ENCODE measurements around the gene CEP128. TPM values are rescaled to one million over a fixed set of nuclear protein-coding genes. Genes with fewer than 3 reads are reported as not detected.
"Not testable (repeated sequence)": the region's sequence is repeated elsewhere in the genome, so short reads cannot be mapped to it uniquely, and the experiment has no call there.

Gene CEP128
- total RNA-seq, 2 experiments from 2014 or later: 18.6 to 21.6 TPM

DNA sequence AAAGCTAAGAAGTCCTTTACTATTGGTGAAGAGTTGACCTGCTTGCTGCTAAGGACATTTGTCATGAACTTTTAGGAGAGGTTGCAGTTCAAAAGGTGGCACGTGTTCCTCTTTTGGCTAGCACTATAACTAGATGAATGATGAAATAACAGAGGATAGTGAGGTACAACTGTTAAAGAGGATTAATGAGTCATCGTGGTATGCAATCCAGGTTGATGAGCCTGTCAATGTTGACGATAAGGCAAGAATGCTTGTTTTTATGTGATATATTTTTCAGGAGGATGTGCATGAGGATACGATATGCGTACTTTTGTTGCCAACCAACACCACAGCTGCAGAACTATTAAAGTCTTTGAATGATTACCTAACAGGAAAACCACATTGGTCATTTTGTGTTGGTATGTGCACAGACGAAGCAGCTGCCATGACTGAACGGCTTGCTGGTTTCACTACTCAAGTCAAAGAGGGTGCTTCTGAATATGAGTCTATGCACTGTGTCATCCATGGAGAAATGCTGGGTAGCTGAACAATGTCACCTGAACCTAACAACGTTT, 10.6 kb downstream of the CEP128 start:
- H3K4me1 Mint-ChIP-seq: peaks cover 33% of the 10 kb centered on the region
- CTCF ChIA-PET: interaction anchor here (0.8 to 2.6 kb wide), 5 partner anchors 10 to 56 kb away, joined by 3 to 12 read pairs (median 4); no protein-coding TSS in a partner anchor
- DNase-seq (peak; percentile 73), ATAC-seq (peak; percentile 99)
- peak overlapping the region; percentile 85 for H3K27ac Mint-ChIP-seq
- POLR2A ChIA-PET: interaction anchor here (0.7 to 1.8 kb wide), 4 partner anchors 9 to 57 kb away, joined by 3 to 12 read pairs (median 4); partner anchors contain the start of gene CEP128
- H3K27me3 Mint-ChIP-seq: no peaks in the 10 kb centered on the region
- H3K4me3 Mint-ChIP-seq: peak overlapping the region; percentile 50
- peaks cover 28% of the 10 kb centered on the region for H3K36me3 Mint-ChIP-seq (ENCODE audit: low read depth)
- peaks cover 4% of the 10 kb centered on the region for H3K9me3 Mint-ChIP-seq (ENCODE audit: low read depth)
- intact Hi-C loops (cut with DNase I, micrococcal nuclease): loop anchor here (1.0 to 2.0 kb wide), 5 partner anchors 10 to 344 kb away; partner anchors contain the start of genes CEP128 (in 2 of the 2) and GTF2A1 (in 1 of the 2)

DNA sequence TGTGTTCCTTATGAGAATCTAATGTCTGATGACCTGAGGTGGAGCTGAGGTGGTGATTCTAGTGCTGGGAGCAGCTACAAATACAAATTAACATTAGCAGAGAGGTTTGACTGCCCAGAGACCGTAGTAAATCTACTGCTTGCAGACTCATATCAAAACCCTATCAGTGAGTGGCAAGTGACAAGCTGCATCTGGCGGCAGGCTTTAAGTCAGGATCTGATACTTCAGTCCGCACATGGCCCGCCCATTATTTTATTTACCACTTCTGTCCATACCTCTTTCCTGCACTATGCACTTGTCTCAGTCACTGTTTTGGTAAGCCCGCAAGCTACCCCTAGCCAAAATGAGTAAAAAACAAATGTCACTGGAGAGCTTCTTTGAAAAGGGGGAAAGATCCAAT, 11.4 kb downstream of the CEP128 start:
- H3K4me3 Mint-ChIP-seq: no peak overlapping the region
- POLR2A ChIA-PET: interaction anchor here (1.8 kb wide), 1 partner anchor 12 kb away, joined by 12 read pairs; the partner anchor contains the start of gene CEP128
- peaks cover 4% of the 10 kb centered on the region for H3K9me3 Mint-ChIP-seq (ENCODE audit: low read depth)
- H3K36me3 Mint-ChIP-seq (ENCODE audit: low read depth): peaks cover 28% of the 10 kb centered on the region
- ATAC-seq (no peak), DNase-seq (no peak)
- no peaks in the 10 kb centered on the region for H3K27me3 Mint-ChIP-seq
- peak overlapping the region; percentile 85 for H3K27ac Mint-ChIP-seq
- peaks cover 31% of the 10 kb centered on the region for H3K4me1 Mint-ChIP-seq
- intact Hi-C loops (cut with DNase I, micrococcal nuclease): loop anchor here (2.0 kb wide), 2 partner anchors 17 to 291 kb away; partner anchors contain the start of gene GTF2A1 (in 1 of the 2)
- CTCF ChIA-PET: interaction anchor here (0.7 to 2.6 kb wide), 4 partner anchors 12 to 57 kb away, joined by 3 to 12 read pairs (median 3); no protein-coding TSS in a partner anchor

DNA sequence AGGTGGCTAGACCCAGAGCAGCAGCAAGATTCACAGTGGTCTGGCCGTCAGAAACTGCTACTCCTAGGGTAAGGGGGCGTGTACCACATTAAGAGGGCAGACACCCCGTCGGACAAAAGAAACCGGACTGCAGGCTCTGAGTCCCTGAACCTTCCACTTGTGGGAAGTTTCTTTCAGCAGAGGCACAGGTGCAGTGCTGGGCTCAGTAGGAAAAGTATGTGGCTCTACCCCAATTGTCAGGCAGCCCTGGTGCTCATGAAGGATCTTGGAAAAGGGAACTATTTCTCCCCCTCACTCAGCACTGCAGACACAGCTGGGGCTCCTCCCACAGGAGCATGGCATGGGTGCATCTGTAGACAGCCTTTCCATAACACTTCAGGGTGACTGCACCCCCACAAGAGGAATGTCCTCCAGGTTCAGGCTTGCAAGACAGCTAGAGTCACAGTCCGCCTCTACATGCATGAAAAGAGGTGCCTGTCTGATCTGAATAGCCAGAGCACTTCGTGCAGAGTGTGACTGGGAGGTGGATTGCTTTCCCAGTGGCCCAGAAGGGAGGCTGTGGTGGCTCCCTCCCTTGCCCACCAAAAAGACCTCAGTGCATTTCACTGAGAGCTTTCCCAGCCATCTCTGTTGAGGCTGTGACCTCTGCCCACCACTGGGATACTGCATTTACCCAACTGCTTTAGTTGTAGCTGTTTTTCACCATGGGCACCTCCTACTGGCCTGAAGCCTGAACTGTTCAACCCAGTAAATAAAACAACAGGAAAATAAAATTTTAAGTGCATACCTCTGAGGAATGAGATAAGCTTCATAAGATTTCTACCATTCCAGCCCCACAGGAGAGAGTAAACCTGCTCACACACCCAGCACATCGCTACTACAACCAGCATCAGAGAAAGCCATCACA, 14.2 kb downstream of the CEP128 start:
- intact Hi-C loops (cut with DNase I, micrococcal nuclease): no loop called here
- ATAC-seq (no peak), DNase-seq (no peak)
- H3K36me3 Mint-ChIP-seq (ENCODE audit: low read depth): peaks cover 24% of the 10 kb centered on the region
- ChIA-PET CTCF (no interaction called here), POLR2A (no interaction called here)
- no peak overlapping the region for H3K27ac Mint-ChIP-seq
- H3K27me3 Mint-ChIP-seq: no peaks in the 10 kb centered on the region
- H3K9me3 Mint-ChIP-seq (ENCODE audit: low read depth): peaks cover 4% of the 10 kb centered on the region
- H3K4me1 Mint-ChIP-seq: peaks cover 30% of the 10 kb centered on the region
- no peak overlapping the region for H3K4me3 Mint-ChIP-seq

DNA sequence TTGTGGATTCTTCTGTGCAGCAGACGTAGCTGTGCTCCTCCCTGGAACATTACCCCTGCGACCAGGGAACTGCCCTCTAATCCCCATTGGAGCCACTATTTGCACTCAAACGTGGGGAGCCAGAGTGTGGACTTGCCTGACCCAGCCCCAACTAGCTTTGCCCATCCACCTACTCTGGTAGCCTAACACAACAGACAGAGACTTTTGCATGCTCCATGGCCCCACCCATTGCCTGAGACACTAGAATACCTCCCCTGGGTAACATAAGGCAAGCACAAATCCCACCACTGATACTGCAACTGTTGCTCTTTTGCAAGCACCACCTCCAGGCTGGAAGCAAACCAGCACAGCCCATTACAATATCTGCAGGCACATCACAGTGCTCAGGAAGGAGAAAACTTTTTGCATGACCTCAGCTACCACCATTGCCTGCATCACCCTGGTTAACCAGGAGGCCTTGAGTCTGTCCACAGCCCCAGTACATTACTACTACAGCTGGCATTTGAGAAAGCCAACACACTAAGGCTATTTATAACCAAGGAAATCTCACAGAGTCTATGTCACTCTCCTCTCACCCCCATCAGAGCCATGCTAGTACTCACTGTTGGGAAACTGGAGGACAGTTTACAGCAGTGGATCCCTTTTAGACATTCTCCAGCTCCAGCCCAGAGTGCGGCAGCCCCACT, 15.0 kb downstream of the CEP128 start:
- Mint-ChIP-seq H3K9me3 (ENCODE audit: low read depth) (peaks cover 3% of the 10 kb centered on the region), H3K27ac (no peak overlapping the region), H3K4me1 (peaks cover 23% of the 10 kb centered on the region), H3K4me3 (no peak overlapping the region), H3K36me3 (ENCODE audit: low read depth) (peaks cover 19% of the 10 kb centered on the region), H3K27me3 (no peaks in the 10 kb centered on the region)
- ChIA-PET CTCF (no interaction called here), POLR2A (interaction anchor here (0.7 kb wide), 1 partner anchor 112 kb away, joined by 3 read pairs; no protein-coding TSS in a partner anchor)
- intact Hi-C loops (cut with DNase I, micrococcal nuclease): no loop called here
- DNase-seq (no peak), ATAC-seq (no peak)

DNA sequence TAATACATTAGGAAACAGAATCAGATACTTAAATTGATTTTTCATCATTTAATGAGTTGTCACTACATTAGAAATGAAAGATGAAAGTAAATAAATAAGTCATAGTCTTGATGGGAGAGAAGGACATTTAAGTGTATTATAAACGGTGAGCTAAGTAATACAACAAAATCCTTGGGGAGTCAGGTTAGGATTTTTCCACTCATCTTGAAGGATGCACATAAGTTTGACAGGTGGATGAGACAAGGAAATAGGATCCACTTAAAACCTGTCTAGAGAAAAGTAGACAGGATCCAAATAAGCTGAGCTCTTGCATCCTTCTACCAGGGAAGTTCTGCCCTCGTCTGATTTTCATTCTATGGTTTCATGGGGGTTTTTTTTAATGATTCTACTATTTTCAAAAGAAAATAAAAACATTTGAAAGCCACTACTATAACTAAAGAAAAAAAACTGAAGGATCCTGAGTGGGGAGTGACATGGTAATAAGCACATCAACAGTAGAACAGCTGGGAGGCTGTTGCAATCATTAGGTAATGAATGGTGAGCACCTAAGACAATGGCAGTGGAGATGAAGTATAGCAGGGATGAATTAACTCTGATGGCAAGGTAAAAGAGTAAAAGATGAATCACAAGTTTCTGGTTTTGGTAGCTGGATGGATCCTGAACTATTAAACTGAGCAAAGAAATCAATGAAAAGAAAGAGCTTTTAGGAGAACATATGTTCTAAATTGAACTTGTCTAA, 17.0 kb downstream of the CEP128 start:
- CTCF ChIA-PET: interaction anchor here (0.7 to 1.1 kb wide), 2 partner anchors 63 to 69 kb away, joined by 3 read pairs; no protein-coding TSS in a partner anchor
- POLR2A ChIA-PET: no interaction called here
- no peak for ATAC-seq
- Mint-ChIP-seq H3K27me3 (no peaks in the 10 kb centered on the region), H3K4me1 (peaks cover 4% of the 10 kb centered on the region), H3K9me3 (ENCODE audit: low read depth) (no peaks in the 10 kb centered on the region), H3K4me3 (no peak overlapping the region), H3K36me3 (ENCODE audit: low read depth) (peaks cover 11% of the 10 kb centered on the region), H3K27ac (no peak overlapping the region)
- intact Hi-C loops (cut with DNase I, micrococcal nuclease): no loop called here
- DNase-seq: no peak

DNA sequence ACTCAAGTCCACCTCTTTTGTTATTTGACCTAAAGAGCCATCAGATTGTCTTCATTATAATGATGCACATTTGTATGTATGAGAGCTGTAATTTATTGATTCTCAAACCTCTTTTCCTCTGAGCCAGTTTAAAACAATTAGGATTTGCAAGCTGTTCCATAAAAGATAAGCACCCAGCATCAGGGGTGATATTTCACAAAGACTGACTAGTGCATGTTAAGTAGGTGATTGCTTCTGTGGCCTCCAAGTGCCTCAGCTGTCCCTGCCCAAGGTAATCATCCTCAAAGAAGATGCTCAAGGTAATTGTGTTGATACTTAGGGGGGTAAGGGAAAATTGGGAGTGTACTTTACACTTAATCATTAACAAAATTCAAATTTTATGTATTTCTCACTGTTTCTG, 18.2 kb downstream of the CEP128 start:
- ATAC-seq (no peak), DNase-seq (no peak)
- intact Hi-C loops (cut with DNase I, micrococcal nuclease): no loop called here
- ChIA-PET CTCF (interaction anchor here (0.7 kb wide), 1 partner anchor 968 kb away, joined by 3 read pairs; no protein-coding TSS in a partner anchor), POLR2A (no interaction called here)
- Mint-ChIP-seq H3K27me3 (no peaks in the 10 kb centered on the region), H3K36me3 (ENCODE audit: low read depth) (peaks cover 7% of the 10 kb centered on the region), H3K9me3 (ENCODE audit: low read depth) (no peaks in the 10 kb centered on the region), H3K4me3 (no peak overlapping the region), H3K27ac (no peak overlapping the region), H3K4me1 (peaks cover 3% of the 10 kb centered on the region)

DNA sequence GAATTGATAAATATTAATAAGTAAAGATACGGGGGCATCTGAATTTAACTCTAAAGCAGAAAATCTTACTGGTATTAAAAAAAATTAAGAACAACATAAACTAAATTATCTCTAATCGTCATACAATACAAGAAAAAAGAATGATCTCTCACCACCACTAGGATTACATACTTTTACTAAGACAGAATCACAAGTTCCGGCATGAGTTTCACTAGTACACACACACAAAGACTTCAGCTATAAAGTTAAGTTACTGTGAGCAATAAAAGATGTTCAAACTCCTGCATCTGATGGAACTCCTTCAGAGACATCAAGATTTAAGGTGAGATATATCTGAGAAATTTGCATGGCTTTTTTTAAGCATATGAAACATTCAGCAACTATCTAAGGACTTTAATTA, 21.9 kb downstream of the CEP128 start:
- Mint-ChIP-seq H3K4me3 (no peak overlapping the region), H3K4me1 (no peaks in the 10 kb centered on the region), H3K27me3 (no peaks in the 10 kb centered on the region), H3K27ac (no peak overlapping the region), H3K36me3 (ENCODE audit: low read depth) (peaks cover 18% of the 10 kb centered on the region), H3K9me3 (ENCODE audit: low read depth) (no peaks in the 10 kb centered on the region)
- DNase-seq: no peak
- POLR2A ChIA-PET: no interaction called here
- intact Hi-C loops (cut with DNase I, micrococcal nuclease): no loop called here
- CTCF ChIA-PET: no interaction called here
- ATAC-seq: no peak

DNA sequence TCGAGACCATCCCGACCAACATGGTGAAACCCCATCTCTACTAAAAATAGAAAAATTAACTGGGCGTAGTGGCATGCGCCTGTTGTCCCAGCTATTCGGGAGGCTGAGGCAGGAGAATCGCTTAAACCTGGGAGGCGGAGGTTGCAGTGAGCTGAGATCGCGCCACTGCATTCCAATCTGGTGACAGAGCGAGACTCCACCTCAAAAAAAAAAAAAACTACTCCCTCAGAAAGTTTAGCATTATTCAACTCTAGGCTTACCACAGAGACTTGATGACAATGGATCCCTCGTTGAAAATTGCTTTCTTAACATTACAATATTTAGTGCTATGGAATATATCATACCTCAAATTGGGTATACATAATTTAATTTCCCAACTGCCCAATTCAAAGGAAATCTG, 29.5 kb downstream of the CEP128 start:
- CTCF ChIA-PET; H3K9me3 Mint-ChIP-seq (ENCODE audit: low read depth); H3K4me3 Mint-ChIP-seq; H3K27ac Mint-ChIP-seq; POLR2A ChIA-PET; H3K4me1 Mint-ChIP-seq; ATAC-seq; intact Hi-C loops (cut with DNase I, micrococcal nuclease); H3K27me3 Mint-ChIP-seq; DNase-seq: not testable (repeated sequence)
- peaks cover 26% of the 10 kb centered on the region for H3K36me3 Mint-ChIP-seq (ENCODE audit: low read depth)

DNA sequence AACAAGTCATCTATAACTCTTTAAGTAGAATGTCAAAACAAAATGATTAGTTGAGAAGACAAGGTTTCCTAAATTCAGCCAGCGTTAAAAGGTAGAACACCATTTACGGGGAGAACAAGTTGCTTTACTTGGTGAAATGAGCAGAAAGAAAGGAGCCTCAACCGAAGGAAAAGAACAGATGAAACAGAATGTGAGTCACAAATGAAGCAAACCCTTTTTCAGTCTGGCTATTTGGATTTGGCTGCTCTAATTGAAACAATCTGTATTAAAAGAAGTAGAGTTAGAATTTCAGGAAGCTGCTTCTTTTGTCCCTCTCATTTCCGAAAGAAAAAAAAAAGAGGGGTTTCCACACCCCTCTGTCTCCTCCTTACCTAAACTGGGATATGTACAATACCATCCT, 34.6 kb downstream of the CEP128 start:
- no peak for ATAC-seq
- peaks cover 12% of the 10 kb centered on the region for H3K4me1 Mint-ChIP-seq
- intact Hi-C loops (cut with DNase I, micrococcal nuclease): no loop called here
- ChIA-PET CTCF (no interaction called here), POLR2A (no interaction called here)
- H3K4me3 Mint-ChIP-seq: no peak overlapping the region
- no peak overlapping the region for H3K27ac Mint-ChIP-seq
- no peaks in the 10 kb centered on the region for H3K27me3 Mint-ChIP-seq
- H3K36me3 Mint-ChIP-seq (ENCODE audit: low read depth): peaks cover 22% of the 10 kb centered on the region
- no peaks in the 10 kb centered on the region for H3K9me3 Mint-ChIP-seq (ENCODE audit: low read depth)
- DNase-seq: no peak

DNA sequence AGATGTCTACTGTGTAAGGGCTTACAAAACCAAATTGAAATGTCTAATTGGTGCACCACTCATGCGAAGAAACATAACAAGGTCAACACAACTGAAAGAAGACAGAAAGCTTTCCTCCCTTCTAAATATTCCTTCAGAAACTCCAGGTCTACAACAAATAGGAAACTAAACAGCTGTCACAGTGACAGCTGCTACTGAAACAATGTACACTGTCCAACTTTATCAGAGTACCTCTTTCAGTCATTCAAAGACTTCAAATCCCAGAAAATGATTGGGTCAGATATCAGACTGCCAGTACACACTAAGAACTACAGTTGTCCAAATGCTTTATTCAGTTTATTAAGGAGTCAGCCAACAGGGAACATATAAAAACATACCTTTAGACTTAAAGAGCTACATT, 35.2 kb downstream of the CEP128 start:
- no peak for ATAC-seq
- H3K4me3 Mint-ChIP-seq: no peak overlapping the region
- H3K27me3 Mint-ChIP-seq: no peaks in the 10 kb centered on the region
- H3K4me1 Mint-ChIP-seq: peaks cover 12% of the 10 kb centered on the region
- no peaks in the 10 kb centered on the region for H3K9me3 Mint-ChIP-seq (ENCODE audit: low read depth)
- CTCF ChIA-PET: no interaction called here
- no peak overlapping the region for H3K27ac Mint-ChIP-seq
- peaks cover 26% of the 10 kb centered on the region for H3K36me3 Mint-ChIP-seq (ENCODE audit: low read depth)
- POLR2A ChIA-PET: no interaction called here
- no peak for DNase-seq
- intact Hi-C loops (cut with DNase I, micrococcal nuclease): no loop called here

DNA sequence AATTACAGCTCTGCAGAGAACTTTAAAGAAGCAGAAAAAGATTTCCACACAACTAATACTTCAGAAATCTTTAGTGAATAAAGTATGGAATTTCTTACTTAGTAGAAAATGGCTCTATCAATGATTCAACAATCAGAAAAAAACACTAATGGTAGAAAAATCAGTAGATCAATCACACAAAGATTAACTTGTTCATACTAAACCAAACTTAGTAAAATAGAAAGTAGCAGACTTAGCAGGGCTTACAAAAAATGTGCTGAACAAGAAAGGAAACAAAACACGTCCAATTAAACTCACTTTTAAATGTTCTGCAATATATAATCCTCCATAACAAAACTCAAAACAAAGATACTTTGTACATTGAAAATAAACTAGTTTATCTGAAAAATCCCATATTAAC, 38.9 kb downstream of the CEP128 start:
- no peaks in the 10 kb centered on the region for H3K27me3 Mint-ChIP-seq
- no peak overlapping the region for H3K27ac Mint-ChIP-seq
- CTCF ChIA-PET: interaction anchor here (1.0 kb wide), 1 partner anchor 85 kb away, joined by 3 read pairs; no protein-coding TSS in a partner anchor
- H3K36me3 Mint-ChIP-seq (ENCODE audit: low read depth): peaks cover 28% of the 10 kb centered on the region
- H3K4me1 Mint-ChIP-seq: peaks cover 12% of the 10 kb centered on the region
- ATAC-seq: peak; percentile 30
- intact Hi-C loops (cut with DNase I, micrococcal nuclease): no loop called here
- H3K4me3 Mint-ChIP-seq: no peak overlapping the region
- no peak for DNase-seq
- POLR2A ChIA-PET: no interaction called here
- no peaks in the 10 kb centered on the region for H3K9me3 Mint-ChIP-seq (ENCODE audit: low read depth)
